GM12864 (cell line): ENCODE measurements around the gene PACSIN3.

Source experiments
- DNase-seq: peaks from one replicate; pipeline ENCODE4 v3.0.0-alpha.2; 2011; ENCODE audit warnings: low read depth
- H3K4me3 ChIP-seq: 2 replicates; pipeline ENCODE4 v1.5.1; 2011; ENCODE audit warnings: mild to moderate bottlenecking, low read depth, low read length, control low read depth
- TF ChIP-seq, protein P1 (sequence below): IDR thresholded peaks from 2 replicates; pipeline ENCODE4 v1.5.1; 2011; ENCODE audit warnings: low read depth, mild to moderate bottlenecking, moderate library complexity, low read length, control low read depth, inconsistent platforms; ENCODE audit errors: missing control alignments

PACSIN3 gene

GRCh38 chr11:47158242-47158641, 28.0 kb downstream of the PACSIN3 start:
- H3K4me3 ChIP-seq: no peak overlapping the region
- TF ChIP-seq, protein P1, sequence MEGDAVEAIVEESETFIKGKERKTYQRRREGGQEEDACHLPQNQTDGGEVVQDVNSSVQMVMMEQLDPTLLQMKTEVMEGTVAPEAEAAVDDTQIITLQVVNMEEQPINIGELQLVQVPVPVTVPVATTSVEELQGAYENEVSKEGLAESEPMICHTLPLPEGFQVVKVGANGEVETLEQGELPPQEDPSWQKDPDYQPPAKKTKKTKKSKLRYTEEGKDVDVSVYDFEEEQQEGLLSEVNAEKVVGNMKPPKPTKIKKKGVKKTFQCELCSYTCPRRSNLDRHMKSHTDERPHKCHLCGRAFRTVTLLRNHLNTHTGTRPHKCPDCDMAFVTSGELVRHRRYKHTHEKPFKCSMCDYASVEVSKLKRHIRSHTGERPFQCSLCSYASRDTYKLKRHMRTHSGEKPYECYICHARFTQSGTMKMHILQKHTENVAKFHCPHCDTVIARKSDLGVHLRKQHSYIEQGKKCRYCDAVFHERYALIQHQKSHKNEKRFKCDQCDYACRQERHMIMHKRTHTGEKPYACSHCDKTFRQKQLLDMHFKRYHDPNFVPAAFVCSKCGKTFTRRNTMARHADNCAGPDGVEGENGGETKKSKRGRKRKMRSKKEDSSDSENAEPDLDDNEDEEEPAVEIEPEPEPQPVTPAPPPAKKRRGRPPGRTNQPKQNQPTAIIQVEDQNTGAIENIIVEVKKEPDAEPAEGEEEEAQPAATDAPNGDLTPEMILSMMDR: no peak
- DNase-seq: no peak

DNA sequence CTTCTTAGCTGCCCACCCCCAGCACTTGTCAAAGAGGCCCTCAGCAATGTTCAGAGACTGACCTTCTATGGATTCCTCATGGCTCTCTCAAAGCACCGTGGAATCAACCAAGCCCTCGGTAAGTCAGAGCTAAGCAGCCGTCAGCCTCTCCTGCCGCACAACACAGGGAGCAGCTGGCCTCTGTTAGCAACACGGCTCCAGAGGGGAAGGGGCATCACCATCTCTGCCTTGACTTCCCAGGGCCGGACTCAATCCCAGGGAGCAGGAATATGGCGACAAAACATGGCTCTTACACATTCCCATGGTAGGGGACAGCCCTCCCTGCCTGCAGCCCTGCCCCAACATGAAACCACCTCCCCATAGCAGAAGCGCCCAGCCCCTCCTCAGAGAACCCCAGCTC, 28.4 kb downstream of the PACSIN3 start:
- no peak for DNase-seq
- H3K4me3 ChIP-seq: no peak overlapping the region
- TF ChIP-seq, protein P1: no peak

- H3K4me3 ChIP-seq: no peak overlapping the region
- TF ChIP-seq, protein P1: no peak
- no peak for DNase-seq
Observed at GRCh38 chr11:47156951-47157350, 29.3 kb downstream of the PACSIN3 start.

GRCh38 chr11:47156333-47156732, 29.9 kb downstream of the PACSIN3 start:
- no peak overlapping the region for H3K4me3 ChIP-seq
- no peak for DNase-seq
- TF ChIP-seq, protein P1: no peak

DNA sequence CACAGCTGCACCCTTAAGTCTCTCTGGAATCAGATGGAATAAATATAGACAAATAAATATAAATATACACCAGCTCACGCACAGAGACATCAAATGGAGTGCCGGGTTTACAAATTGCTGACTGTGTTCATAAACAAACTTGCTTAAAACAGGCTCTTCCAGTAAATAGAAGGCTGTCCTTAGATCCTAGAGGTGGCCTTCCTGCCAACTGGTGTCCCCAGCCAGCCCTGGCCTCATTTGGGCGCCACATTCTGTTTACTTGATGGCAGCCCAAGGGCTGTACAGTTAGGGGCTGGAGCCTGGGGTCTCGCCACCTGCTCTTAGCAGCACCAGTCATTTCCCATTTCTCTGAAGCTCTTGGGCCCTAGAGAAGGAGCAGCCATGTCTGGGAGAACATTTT, 30.4 kb downstream of the PACSIN3 start:
- TF ChIP-seq, protein P1: no peak
- no peak overlapping the region for H3K4me3 ChIP-seq
- DNase-seq: no peak

DNA sequence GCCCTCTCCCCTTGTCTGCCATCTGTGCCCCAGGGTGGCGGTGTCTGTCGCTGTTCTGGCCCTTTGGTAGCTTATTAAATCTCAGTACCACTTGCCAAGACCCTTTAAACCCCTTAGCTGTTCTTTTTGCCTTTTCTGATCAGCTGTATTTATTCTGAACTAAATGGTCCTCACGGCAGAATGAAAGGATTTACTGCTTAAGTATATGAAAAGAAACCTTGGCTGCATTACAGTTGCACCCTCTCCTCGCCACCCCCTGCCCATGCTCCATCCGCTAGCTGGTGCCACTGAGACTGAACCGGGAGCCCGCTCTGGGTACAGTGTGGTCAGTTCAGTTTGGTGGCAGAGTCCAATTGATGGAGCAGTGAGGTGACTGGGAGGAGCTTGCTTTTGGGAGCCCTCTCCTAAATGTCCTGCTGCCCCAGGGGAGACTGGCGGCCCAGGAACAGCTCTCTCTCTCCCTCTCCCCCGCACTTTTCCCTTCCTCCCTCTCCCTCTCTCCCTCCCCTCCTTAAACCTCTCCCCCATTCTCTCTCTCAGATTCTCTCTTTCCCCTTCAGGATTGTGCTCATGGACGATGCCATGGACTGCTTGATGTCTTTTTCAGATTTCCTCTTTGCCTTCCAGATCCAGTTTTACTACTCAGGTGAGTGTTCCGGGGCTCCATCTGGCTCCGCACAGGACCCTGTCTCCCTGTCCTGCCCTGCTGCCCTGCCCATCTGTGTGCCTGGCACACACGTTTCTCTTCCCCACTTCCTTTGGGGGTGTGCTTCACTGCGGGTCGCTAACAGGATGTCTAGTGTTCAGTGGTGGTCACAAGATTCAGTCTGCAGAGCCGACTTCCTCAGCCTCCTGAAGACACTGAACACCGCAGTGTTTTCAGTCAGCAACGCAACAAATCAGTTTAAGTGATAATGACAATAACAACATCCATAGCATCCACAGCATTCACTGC, 31.3 kb downstream of the PACSIN3 start:
- TF ChIP-seq, protein P1: no peak
- DNase-seq: no peak
- no peak overlapping the region for H3K4me3 ChIP-seq
